GM23338 (cell line): Measurements from ENCODE around the gene ZDHHC7. TPM values are rescaled to one million over a fixed set of nuclear protein-coding genes. Genes with fewer than 3 reads are reported as not detected.

ENCODE experiments used
- ATAC-seq: fragments of 200-7000 bp; cut with Tn5 transposase; 3 replicates; pipeline ENCODE4 v1.9.1; 2020
- DNase-seq: peaks from one replicate; pipeline ENCODE4 v3.0.0-alpha.2; 2015; ENCODE audit warnings: low spot score
- H2AFZ ChIP-seq: fragments of 200-600 bp; sonication (generic); 2 replicates; pipeline ENCODE4 v1.8.0; 2016; ENCODE audit warnings: antibody characterized with exemption, mild to moderate bottlenecking, moderate library complexity
- H3F3A ChIP-seq: fragments of 200-600 bp; sonication (generic); replicated peaks from 2 replicates; pipeline ENCODE4 v1.8.0; 2017; ENCODE audit warnings: antibody characterized with exemption, mixed run types, low read depth
- H3K27ac ChIP-seq: fragments of 200-600 bp; sonication (generic); 2 replicates; pipeline ENCODE4 v1.6.1; 2016; ENCODE audit warnings: low read depth
- H3K27me3 ChIP-seq: fragments of 200-600 bp; sonication (generic); 2 replicates; pipeline ENCODE4 v1.8.0; 2016; ENCODE audit warnings: mild to moderate bottlenecking, mixed run types, moderate library complexity; ENCODE audit not compliant: insufficient read depth
- H3K36me3 ChIP-seq: fragments of 200-600 bp; sonication (generic); 2 replicates; pipeline ENCODE4 v1.8.0; 2016; ENCODE audit warnings: mild to moderate bottlenecking; ENCODE audit not compliant: insufficient read depth
- H3K4me1 ChIP-seq: fragments of 200-600 bp; sonication (generic); 2 replicates; pipeline ENCODE4 v1.8.0; 2016; ENCODE audit warnings: mild to moderate bottlenecking, moderate library complexity; ENCODE audit not compliant: insufficient read depth
- H3K4me2 ChIP-seq: fragments of 200-600 bp; sonication (generic); 2 replicates; pipeline ENCODE4 v1.7.1; 2017; ENCODE audit warnings: mixed run types
- H3K4me3 ChIP-seq: fragments of 200-600 bp; sonication (generic); 2 replicates; pipeline ENCODE4 v1.6.1; 2016; ENCODE audit warnings: mixed run types
- H3K79me2 ChIP-seq: fragments of 200-600 bp; sonication (generic); replicated peaks from 2 replicates; pipeline ENCODE4 v1.8.0; 2017; ENCODE audit warnings: mild to moderate bottlenecking; ENCODE audit not compliant: insufficient read depth
- H3K9me2 ChIP-seq: fragments of 200-600 bp; sonication (generic); 2 replicates; pipeline ENCODE4 v1.8.0; 2017; ENCODE audit not compliant: insufficient read depth
- H4K20me1 ChIP-seq: fragments of 200-600 bp; sonication (generic); replicated peaks from 2 replicates; pipeline ENCODE4 v1.8.0; 2017; ENCODE audit warnings: mild to moderate bottlenecking; ENCODE audit not compliant: insufficient read depth
- H3K27ac Mint-ChIP-seq: 2 replicates; pipeline ENCODE4 v1.8.0; 2020; ENCODE audit warnings: inconsistent platforms, mild to moderate bottlenecking, moderate library complexity, mixed read lengths
- H3K27me3 Mint-ChIP-seq: 3 replicates; pipeline ENCODE4 v1.8.0; 2022; ENCODE audit warnings: low read depth, mild to moderate bottlenecking, moderate library complexity, mixed read lengths, inconsistent platforms; ENCODE audit not compliant: insufficient read depth, poor library complexity
- H3K36me3 Mint-ChIP-seq: 3 replicates; pipeline ENCODE4 v1.8.0; 2021; ENCODE audit warnings: low read depth, mild to moderate bottlenecking, inconsistent platforms, moderate library complexity, mixed read lengths
- H3K4me1 Mint-ChIP-seq: 3 replicates; pipeline ENCODE4 v1.8.0; 2020; ENCODE audit warnings: mild to moderate bottlenecking, inconsistent platforms, mixed read lengths
- H3K4me3 Mint-ChIP-seq: 3 replicates; pipeline ENCODE4 v1.8.0; 2021; ENCODE audit warnings: moderate library complexity, mild to moderate bottlenecking, inconsistent platforms, mixed read lengths
- H3K9me3 Mint-ChIP-seq: 3 replicates; pipeline ENCODE4 v1.8.0; 2020; ENCODE audit warnings: moderate library complexity, mild to moderate bottlenecking, inconsistent platforms, mixed read lengths
- CREB1 ChIP-seq: fragments of 250-450 bp; sonication (Bioruptor Pico); IDR thresholded peaks from 2 replicates; pipeline ENCODE4 v1.5.0; 2020; ENCODE audit warnings: low read depth, mild to moderate bottlenecking, moderate library complexity
- CTCF ChIP-seq, 2 experiments: fragments of 200-600 bp in 1 of 2; sonication (generic) in 1 of 2; conservative IDR thresholded peaks; 2 replicates each; pipeline versions ENCODE4 v1.5.1 to v1.6.1; 2016 to 2017; ENCODE audit warnings: antibody characterized with exemption in 2 of 2, low read depth in 2 of 2, mild to moderate bottlenecking in 2 of 2, moderate library complexity in 1 of 2
- ETS1 ChIP-seq: IDR thresholded peaks from 2 replicates; pipeline ENCODE4 v1.6.1; 2016; ENCODE audit warnings: antibody characterized with exemption
- EZH2 ChIP-seq: fragments of 200-600 bp; sonication (generic); IDR thresholded peaks from one replicate; pipeline ENCODE4 v1.8.0; 2017; ENCODE audit warnings: antibody characterized with exemption, mild to moderate bottlenecking, low read depth; ENCODE audit not compliant: unreplicated experiment
- EZH2phosphoT487 ChIP-seq: fragments of 200-600 bp; sonication (generic); IDR thresholded peaks from one replicate; pipeline ENCODE4 v1.8.1; 2018; ENCODE audit warnings: antibody characterized with exemption; ENCODE audit not compliant: unreplicated experiment
- JUNB ChIP-seq: IDR thresholded peaks from one replicate; pipeline ENCODE4 v1.6.1; 2016; ENCODE audit warnings: antibody characterized with exemption; ENCODE audit not compliant: unreplicated experiment
- NANOG ChIP-seq: IDR thresholded peaks from 2 replicates; pipeline ENCODE4 v1.6.1; 2016; ENCODE audit warnings: antibody characterized with exemption, borderline replicate concordance
- POLR2AphosphoS5 ChIP-seq: IDR thresholded peaks from 2 replicates; pipeline ENCODE4 v1.6.1; 2016; ENCODE audit warnings: antibody characterized with exemption, low read depth
- STAT1 ChIP-seq: IDR thresholded peaks from one replicate; pipeline ENCODE4 v1.6.1; 2016; ENCODE audit warnings: antibody characterized with exemption; ENCODE audit not compliant: unreplicated experiment
- ZNF114 ChIP-seq: fragments of 250-450 bp; sonication (Bioruptor Pico); IDR thresholded peaks from 2 replicates; pipeline ENCODE4 v1.5.0; 2020; ENCODE audit warnings: mild to moderate bottlenecking, moderate library complexity
- ZNF331 ChIP-seq: fragments of 250-450 bp; sonication (Bioruptor Pico); IDR thresholded peaks from 2 replicates; pipeline ENCODE4 v1.5.0; 2020; ENCODE audit warnings: low read depth, mild to moderate bottlenecking, moderate library complexity
- ZNF462 ChIP-seq: fragments of 250-450 bp; sonication (Bioruptor Pico); IDR thresholded peaks from 2 replicates; pipeline ENCODE4 v1.5.0; 2020; ENCODE audit warnings: mild to moderate bottlenecking, moderate library complexity
- polyA plus RNA-seq: library from polyadenylated mRNA; unstranded; fragments of >200 nt; fragmentation: Nextera tagmentation; extraction: Ambion mirVana; gene quantifications from 2 replicates; pipeline ENCODE4 v1.2.1, GENCODE V29; 2016
- total RNA-seq: library from RNA; depleted of rRNA; stranded (reverse); fragments of >200 nt; shearing (Covaris generic); gene quantifications from 2 replicates; pipeline ENCODE4 v1.2.3, GENCODE V29; 2014
- TF ChIP-seq, protein P1 (sequence below): IDR thresholded peaks from one replicate; pipeline ENCODE4 v1.6.1; 2018; ENCODE audit warnings: antibody characterized with exemption; ENCODE audit not compliant: unreplicated experiment

Gene ZDHHC7
- total and polyA plus RNA-seq, 2 experiments from 2014 or later, result 13.1 to 46.1 TPM

DNA sequence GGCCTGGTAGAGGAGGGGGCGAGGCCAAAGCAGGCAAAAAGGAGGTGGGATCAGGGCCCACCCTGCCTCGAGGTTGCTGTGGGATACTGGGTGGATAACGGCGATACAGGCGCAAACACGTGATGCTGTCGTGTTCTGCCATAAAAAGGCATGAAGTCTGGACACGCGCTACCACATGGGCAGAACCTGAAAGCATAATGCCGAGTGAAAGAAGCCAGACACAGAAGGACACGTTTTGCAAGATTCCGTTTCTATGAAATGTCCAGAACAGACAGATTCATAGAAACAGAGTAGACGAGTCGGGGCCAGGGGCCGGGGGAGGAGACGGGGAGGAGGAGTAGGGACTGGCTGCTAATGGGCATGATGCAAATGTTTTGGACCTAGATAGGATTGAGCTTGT is 43.5 kb downstream of the ZDHHC7 start:
- Histone ChIP-seq H3K36me3 (no peaks in the 10 kb centered on the region), H3K4me2 (no peak overlapping the region), H2AFZ (no peak overlapping the region; the same call in 1 of the 2 replicates), H3K9me2 (no peaks in the 10 kb centered on the region), H3K79me2 (no peaks in the 10 kb centered on the region), H3K27ac (no peak overlapping the region), H3K4me1 (no peaks in the 10 kb centered on the region), H3F3A (peaks cover 9% of the 10 kb centered on the region; the same call in 1 of the 2 replicates), H3K4me3 (no peak overlapping the region), H4K20me1 (no peaks in the 10 kb centered on the region), H3K27me3 (no peaks in the 10 kb centered on the region)
- Mint-ChIP-seq H3K4me1 (peaks cover 14% of the 10 kb centered on the region), H3K27ac (no peak overlapping the region; the same call in 1 of the 2 replicates), H3K4me3 (no peak overlapping the region), H3K9me3 (peaks cover 4% of the 10 kb centered on the region; the same call in 1 of the 3 replicates), H3K27me3 (peaks cover 18% of the 10 kb centered on the region), H3K36me3 (no peaks in the 10 kb centered on the region; the same call in 2 of the 3 replicates)
- DNase-seq (no peak), ATAC-seq (no peak)
- TF ChIP-seq EZH2 (no peak), NANOG (no peak), POLR2AphosphoS5 (no peak), ETS1 (no peak), CTCF (conservative IDR thresholded peaks at IDR 0.05; ENCODE audit: low read depth in 2 of 2) (no peak), JUNB (no peak), ZNF331 (no peak), ZNF462 (CRISPR knock-in tag) (no peak), STAT1 (no peak), ZNF114 (CRISPR knock-in tag) (no peak), CREB1 (no peak), EZH2phosphoT487 (no peak)
- TF ChIP-seq, protein P1, sequence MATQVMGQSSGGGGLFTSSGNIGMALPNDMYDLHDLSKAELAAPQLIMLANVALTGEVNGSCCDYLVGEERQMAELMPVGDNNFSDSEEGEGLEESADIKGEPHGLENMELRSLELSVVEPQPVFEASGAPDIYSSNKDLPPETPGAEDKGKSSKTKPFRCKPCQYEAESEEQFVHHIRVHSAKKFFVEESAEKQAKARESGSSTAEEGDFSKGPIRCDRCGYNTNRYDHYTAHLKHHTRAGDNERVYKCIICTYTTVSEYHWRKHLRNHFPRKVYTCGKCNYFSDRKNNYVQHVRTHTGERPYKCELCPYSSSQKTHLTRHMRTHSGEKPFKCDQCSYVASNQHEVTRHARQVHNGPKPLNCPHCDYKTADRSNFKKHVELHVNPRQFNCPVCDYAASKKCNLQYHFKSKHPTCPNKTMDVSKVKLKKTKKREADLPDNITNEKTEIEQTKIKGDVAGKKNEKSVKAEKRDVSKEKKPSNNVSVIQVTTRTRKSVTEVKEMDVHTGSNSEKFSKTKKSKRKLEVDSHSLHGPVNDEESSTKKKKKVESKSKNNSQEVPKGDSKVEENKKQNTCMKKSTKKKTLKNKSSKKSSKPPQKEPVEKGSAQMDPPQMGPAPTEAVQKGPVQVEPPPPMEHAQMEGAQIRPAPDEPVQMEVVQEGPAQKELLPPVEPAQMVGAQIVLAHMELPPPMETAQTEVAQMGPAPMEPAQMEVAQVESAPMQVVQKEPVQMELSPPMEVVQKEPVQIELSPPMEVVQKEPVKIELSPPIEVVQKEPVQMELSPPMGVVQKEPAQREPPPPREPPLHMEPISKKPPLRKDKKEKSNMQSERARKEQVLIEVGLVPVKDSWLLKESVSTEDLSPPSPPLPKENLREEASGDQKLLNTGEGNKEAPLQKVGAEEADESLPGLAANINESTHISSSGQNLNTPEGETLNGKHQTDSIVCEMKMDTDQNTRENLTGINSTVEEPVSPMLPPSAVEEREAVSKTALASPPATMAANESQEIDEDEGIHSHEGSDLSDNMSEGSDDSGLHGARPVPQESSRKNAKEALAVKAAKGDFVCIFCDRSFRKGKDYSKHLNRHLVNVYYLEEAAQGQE, result no peak
